Hepatocyte (in vitro differentiated cells): ENCODE data around the gene AGTPBP1. TPM values are rescaled to one million over a fixed set of nuclear protein-coding genes. Genes with fewer than 3 reads are reported as not detected.

ENCODE experiments used
- DNase-seq: peaks from one replicate; pipeline ENCODE4 v3.0.0-alpha.2; 2016; ENCODE audit warnings: low spot score
- H2AFZ ChIP-seq: fragments of 200-600 bp; sonication (generic); 2 replicates; pipeline ENCODE4 v1.6.0; 2016; ENCODE audit warnings: antibody characterized with exemption, mild to moderate bottlenecking
- H3K27ac ChIP-seq: fragments of 200-600 bp; sonication (generic); 2 replicates; pipeline ENCODE4 v1.5.1; 2016; ENCODE audit warnings: mild to moderate bottlenecking
- H3K27me3 ChIP-seq: fragments of 200-600 bp; sonication (generic); 2 replicates; pipeline ENCODE4 v1.6.1; 2016
- H3K36me3 ChIP-seq: fragments of 200-600 bp; sonication (generic); replicated peaks from 2 replicates; pipeline ENCODE4 v1.5.1; 2016; ENCODE audit warnings: low read depth; ENCODE audit not compliant: insufficient read depth
- H3K4me1 ChIP-seq: fragments of 200-600 bp; sonication (generic); 2 replicates; pipeline ENCODE4 v1.5.1; 2016; ENCODE audit warnings: mild to moderate bottlenecking, moderate library complexity; ENCODE audit not compliant: insufficient read depth
- H3K4me2 ChIP-seq: fragments of 200-600 bp; sonication (generic); 2 replicates; pipeline ENCODE4 v1.6.0; 2016
- H3K4me3 ChIP-seq: fragments of 200-600 bp; sonication (generic); 2 replicates; pipeline ENCODE4 v1.5.1; 2016; ENCODE audit warnings: mild to moderate bottlenecking
- H3K79me2 ChIP-seq: fragments of 200-600 bp; sonication (generic); 2 replicates; pipeline ENCODE4 v1.6.0; 2017; ENCODE audit warnings: mild to moderate bottlenecking
- H3K9me2 ChIP-seq: fragments of 200-600 bp; sonication (generic); replicated peaks from 2 replicates; pipeline ENCODE4 v1.6.0; 2017; ENCODE audit warnings: mild to moderate bottlenecking; ENCODE audit not compliant: insufficient read depth
- H3K9me3 ChIP-seq: fragments of 200-600 bp; sonication (generic); 2 replicates; pipeline ENCODE4 v1.5.1; 2016; ENCODE audit warnings: low read depth, mild to moderate bottlenecking
- H4K20me1 ChIP-seq: fragments of 200-600 bp; sonication (generic); 2 replicates; pipeline ENCODE4 v1.6.0; 2016; ENCODE audit warnings: mild to moderate bottlenecking; ENCODE audit not compliant: insufficient read depth, poor library complexity, severe bottlenecking
- CTCF ChIP-seq: fragments of 200-600 bp; sonication (generic); IDR thresholded peaks from 2 replicates; pipeline ENCODE4 v1.5.1; 2016; ENCODE audit warnings: antibody characterized with exemption, mild to moderate bottlenecking; ENCODE audit not compliant: poor library complexity
- EZH2 ChIP-seq: fragments of 200-600 bp; sonication (generic); IDR thresholded peaks from 2 replicates; pipeline ENCODE4 v1.6.1; 2016; ENCODE audit warnings: antibody characterized with exemption, mild to moderate bottlenecking, borderline replicate concordance
- EZH2phosphoT487 ChIP-seq: fragments of 200-600 bp; sonication (generic); IDR thresholded peaks from one replicate; pipeline ENCODE4 v1.6.1; 2018; ENCODE audit warnings: antibody characterized with exemption, mild to moderate bottlenecking, low read depth, moderate library complexity; ENCODE audit not compliant: unreplicated experiment, severe bottlenecking
- WGBS: methylation state at CpG from one replicate; pipeline ENCODE4 v1.1.6; 2016; ENCODE audit warnings: low lambda C conversion rate; ENCODE audit errors: missing lambda C conversion rate; 5-methylcytosine and 5-hydroxymethylcytosine counted together
- polyA plus RNA-seq: library from polyadenylated mRNA; unstranded; fragments of >200 nt; fragmentation: Nextera tagmentation; extraction: Ambion mirVana; gene quantifications from 2 replicates; pipeline ENCODE4 v1.2.1, GENCODE V29; 2016
- total RNA-seq: library from RNA; depleted of rRNA; stranded (reverse); fragments of >200 nt; gene quantifications from 2 replicates; pipeline ENCODE4 v1.2.3, GENCODE V29; 2014

The AGTPBP1 gene
- total and polyA plus RNA-seq, 2 experiments from 2014 or later, result 7.6 to 16.8 TPM

GRCh38 chr9:85547599-85547998 is 194.2 kb downstream of the AGTPBP1 start:
- Histone ChIP-seq H3K9me2 (no peaks in the 10 kb centered on the region), H3K4me1 (no peaks in the 10 kb centered on the region), H3K9me3 (no peaks in the 10 kb centered on the region), H3K4me2 (no peak overlapping the region), H4K20me1 (no peaks in the 10 kb centered on the region), H3K4me3 (no peak overlapping the region), H3K79me2 (no peaks in the 10 kb centered on the region), H3K27me3 (no peaks in the 10 kb centered on the region), H2AFZ (no peak overlapping the region), H3K36me3 (no peaks in the 10 kb centered on the region), H3K27ac (no peak overlapping the region)
- no peak for TF ChIP-seq EZH2
- TF ChIP-seq CTCF, result no peak
- DNase-seq, result no peak
- WGBS, result 79% methylated on average over 2 of the region's 2 CpGs

GRCh38 chr9:85543196-85543595 is 198.6 kb downstream of the AGTPBP1 start:
- H3K27ac ChIP-seq, result no peak overlapping the region
- WGBS, result 77% methylated on average over 1 of the region's 1 CpG
- H3K36me3 ChIP-seq, result no peaks in the 10 kb centered on the region
- TF ChIP-seq CTCF (no peak), EZH2 (no peak), EZH2phosphoT487 (no peak)
- no peaks in the 10 kb centered on the region for H3K9me3 ChIP-seq
- no peaks in the 10 kb centered on the region for H3K4me1 ChIP-seq
- H3K4me3 ChIP-seq, result no peak overlapping the region
- DNase-seq, result no peak
- H3K79me2 ChIP-seq, result no peaks in the 10 kb centered on the region
- no peaks in the 10 kb centered on the region for H3K27me3 ChIP-seq
- no peaks in the 10 kb centered on the region for H3K9me2 ChIP-seq
- no peak overlapping the region for H3K4me2 ChIP-seq
- H2AFZ ChIP-seq, result no peak overlapping the region
- no peaks in the 10 kb centered on the region for H4K20me1 ChIP-seq

- no peaks in the 10 kb centered on the region for H3K36me3 ChIP-seq
- TF ChIP-seq CTCF (no peak), EZH2phosphoT487 (no peak), EZH2 (no peak)
- no peak overlapping the region for H3K4me2 ChIP-seq
- no peaks in the 10 kb centered on the region for H3K4me1 ChIP-seq
- no peak overlapping the region for H3K27ac ChIP-seq
- no peak for DNase-seq
- no peaks in the 10 kb centered on the region for H3K79me2 ChIP-seq
- H4K20me1 ChIP-seq, result no peaks in the 10 kb centered on the region
- 50% methylated on average over 4 of the region's 4 CpGs for WGBS
- H2AFZ ChIP-seq, result no peak overlapping the region
- H3K9me2 ChIP-seq, result no peaks in the 10 kb centered on the region
- no peaks in the 10 kb centered on the region for H3K27me3 ChIP-seq
- no peak overlapping the region for H3K4me3 ChIP-seq
- H3K9me3 ChIP-seq, result no peaks in the 10 kb centered on the region
Observed at GRCh38 chr9:85541876-85542275, 199.9 kb downstream of the AGTPBP1 start.

- H2AFZ ChIP-seq, result no peak overlapping the region
- H3K4me3 ChIP-seq, result no peak overlapping the region
- no peaks in the 10 kb centered on the region for H3K79me2 ChIP-seq
- H3K9me3 ChIP-seq, result no peaks in the 10 kb centered on the region
- no peaks in the 10 kb centered on the region for H3K36me3 ChIP-seq
- no peaks in the 10 kb centered on the region for H4K20me1 ChIP-seq
- WGBS, result 86% methylated on average over 6 of the region's 6 CpGs
- TF ChIP-seq CTCF (no peak), EZH2phosphoT487 (no peak)
- H3K27ac ChIP-seq, result no peak overlapping the region
- no peaks in the 10 kb centered on the region for H3K4me1 ChIP-seq
- no peaks in the 10 kb centered on the region for H3K9me2 ChIP-seq
- DNase-seq, result no peak
- H3K27me3 ChIP-seq, result no peaks in the 10 kb centered on the region
- no peak overlapping the region for H3K4me2 ChIP-seq
Observed at GRCh38 chr9:85536514-85536913, 205.2 kb downstream of the AGTPBP1 start.
